HCT116 (cell line): ENCODE measurements around the gene CORO2B. TPM values are rescaled to one million over a fixed set of nuclear protein-coding genes. Genes with fewer than 3 reads are reported as not detected.
A peak's percentile ranks its signal among the peaks of the same experiment; 100 is the strongest.

Experiments used
- ATAC-seq: fragments of 200-7000 bp; cut with Tn5 transposase; 2 replicates; pipeline ENCODE4 v1.9.1; 2020; ENCODE audit warnings: mild to moderate bottlenecking, moderate library complexity
- BruUV-seq: library from RNA; stranded (reverse); fragments of 400-500 nt; replicated peaks from 2 replicates; lab custom pipeline; 2021; lab: Mats Ljungman, UMichigan
- CTCF ChIA-PET: fragments of 300-600 bp; sonication (Branson Sonifier 250); formaldehyde crosslinking; loops from one replicate; lab custom pipeline; 2021; ENCODE audit warnings: antibody characterized with exemption; lab: Charles Lee
- POLR2A ChIA-PET: fragments of 300-600, 350-600 bp; sonication (Branson Sonifier 250); formaldehyde crosslinking; loops from one replicate; lab custom pipeline; 2021; ENCODE audit warnings: antibody characterized with exemption; lab: Charles Lee
- RAD21 ChIA-PET, 2 experiments: fragments of 300-600 bp; sonication (Branson Sonifier 250); formaldehyde crosslinking; loops; one replicate each; lab custom pipeline; 2023; ENCODE audit warnings: low total read pairs in 2 of 2; ENCODE audit not compliant: uncharacterized antibody in 2 of 2, unreplicated experiment in 2 of 2, low non-redundant PET in 1 of 2; lab: Charles Lee
- DNase-seq: peaks from one replicate; pipeline ENCODE4 v3.0.0-alpha.2; 2010; ENCODE audit warnings: low read depth, low spot score
- H2AFZ ChIP-seq: fragments of 200-600 bp; shearing (Covaris generic), sonication (generic); 2 replicates; pipeline ENCODE4 v1.6.1; 2017; ENCODE audit warnings: low read depth, mixed run types, mixed read lengths, antibody characterized with exemption, low read length; ENCODE audit not compliant: poor library complexity, severe bottlenecking
- H3K27ac ChIP-seq: 2 replicates; pipeline ENCODE4 v1.5.1; 2012; ENCODE audit warnings: low read depth, low read length
- H3K27me3 ChIP-seq: fragments of 200-600 bp; sonication (generic); 2 replicates; pipeline ENCODE4 v1.6.1; 2016; ENCODE audit warnings: mixed run types, low read length, mixed read lengths; ENCODE audit not compliant: insufficient read depth
- H3K36me3 ChIP-seq, 2 experiments: fragments of 200-500 bp in 1 of 2; fragments of 200-600 bp in 1 of 2; sonication (Bioruptor generic) in 1 of 2; sonication (generic) in 1 of 2; 2 replicates each; pipeline versions ENCODE4 v1.5.1 to v1.6.1; 2014 to 2016; ENCODE audit warnings: low read length in 2 of 2, inconsistent platforms in 1 of 2, mixed read lengths in 1 of 2, mixed run types in 1 of 2; ENCODE audit not compliant: insufficient read depth in 2 of 2, control insufficient read depth in 1 of 2
- H3K4me1 ChIP-seq, 2 experiments: fragments of 200-600 bp in 1 of 2; sonication (generic) in 1 of 2; 2 replicates each; pipeline versions ENCODE4 v1.5.1 to v1.6.1; 2012 to 2017; ENCODE audit warnings: low read length in 2 of 2, inconsistent platforms in 1 of 2, mild to moderate bottlenecking in 1 of 2, mixed read lengths in 1 of 2, mixed run types in 1 of 2, moderate library complexity in 1 of 2; ENCODE audit not compliant: insufficient read depth in 2 of 2, control insufficient read depth in 1 of 2
- H3K4me2 ChIP-seq: fragments of 200-600 bp; sonication (generic); 2 replicates; pipeline ENCODE4 v1.6.1; 2017; ENCODE audit warnings: mixed run types, low read length, mixed read lengths
- H3K4me3 ChIP-seq, 2 experiments: fragments of 200-600 bp in 1 of 2; sonication (generic) in 1 of 2; replicated peaks in 1 of 2; 2 replicates each; pipeline ENCODE4 v1.5.1; 2011 to 2016; ENCODE audit warnings: low read length in 2 of 2, control low read depth in 1 of 2, low read depth in 1 of 2, mild to moderate bottlenecking in 1 of 2, mixed read lengths in 1 of 2, mixed run types in 1 of 2
- H3K79me2 ChIP-seq: fragments of 200-600 bp; sonication (generic); 2 replicates; pipeline ENCODE4 v1.6.1; 2017; ENCODE audit warnings: mild to moderate bottlenecking, mixed run types, low read length, moderate library complexity, mixed read lengths; ENCODE audit not compliant: insufficient read depth
- H3K9ac ChIP-seq: fragments of 200-600 bp; sonication (generic); 2 replicates; pipeline ENCODE4 v1.6.1; 2016; ENCODE audit warnings: low read length, mixed read lengths
- H3K9me2 ChIP-seq: fragments of 200-600 bp; sonication (generic), shearing (Covaris generic); 2 replicates; pipeline ENCODE4 v1.6.1; 2017; ENCODE audit warnings: mixed run types, mild to moderate bottlenecking, moderate library complexity; ENCODE audit not compliant: insufficient read depth
- H3K9me3 ChIP-seq, 2 experiments: fragments of 200-500 bp in 1 of 2; fragments of 200-600 bp in 1 of 2; sonication (Bioruptor generic) in 1 of 2; sonication (generic) in 1 of 2; 2 replicates each; pipeline ENCODE4 v1.6.1; 2014 to 2017; ENCODE audit warnings: low read length in 2 of 2, mixed read lengths in 2 of 2, inconsistent platforms in 1 of 2, low read depth in 1 of 2, mild to moderate bottlenecking in 1 of 2, mixed run types in 1 of 2, moderate library complexity in 1 of 2; ENCODE audit not compliant: control insufficient read depth in 1 of 2, insufficient read depth in 1 of 2
- H4K20me1 ChIP-seq: fragments of 200-600 bp; sonication (generic), shearing (Covaris generic); 2 replicates; pipeline ENCODE4 v1.6.1; 2017; ENCODE audit warnings: mixed run types, mild to moderate bottlenecking, moderate library complexity; ENCODE audit not compliant: insufficient read depth
- CBX3 ChIP-seq: IDR thresholded peaks from 2 replicates; pipeline ENCODE4 v1.6.1; 2012; ENCODE audit warnings: low read depth
- EGR1 ChIP-seq: IDR thresholded peaks from 2 replicates; pipeline ENCODE4 v1.6.1; 2012; ENCODE audit warnings: low read depth
- POLR2AphosphoS5 ChIP-seq: IDR thresholded peaks from 2 replicates; pipeline ENCODE4 v1.6.1; 2011; ENCODE audit warnings: mild to moderate bottlenecking, low read depth, low read length, moderate library complexity
- SP1 ChIP-seq: IDR thresholded peaks from 2 replicates; pipeline ENCODE4 v1.6.1; 2012; ENCODE audit warnings: low read depth
- SRF ChIP-seq: IDR thresholded peaks from 2 replicates; pipeline ENCODE4 v1.6.1; 2012; ENCODE audit warnings: low read depth
- TCF7L2 ChIP-seq: IDR thresholded peaks from 2 replicates; pipeline ENCODE4 v1.7.0; 2011; ENCODE audit warnings: borderline replicate concordance, inconsistent platforms; ENCODE audit not compliant: insufficient read depth, insufficient read length; ENCODE audit errors: extremely low read depth
- YY1 ChIP-seq: IDR thresholded peaks from 2 replicates; pipeline ENCODE4 v1.6.1; 2011; ENCODE audit warnings: low read length, low read depth, moderate library complexity, mild to moderate bottlenecking; ENCODE audit not compliant: insufficient replicate concordance; ENCODE audit errors: extremely low read depth
- ZNF274 ChIP-seq: fragments of 200-500 bp; sonication (Bioruptor generic); IDR thresholded peaks from 2 replicates; pipeline ENCODE4 v1.6.1; 2014; ENCODE audit warnings: mild to moderate bottlenecking, low read depth, low read length, inconsistent platforms
- intact Hi-C: fragments of 100-400 bp; cut with micrococcal nuclease; formaldehyde crosslinking; loops from 2 replicates; pipeline ENCODE4 v1.10.0; 2022
- total RNA-seq: library from RNA; stranded (reverse); gene quantifications from one replicate; pipeline ENCODE4 v1.2.1, GENCODE V29; 2021; ENCODE audit not compliant: unreplicated experiment
- TF ChIP-seq, protein P1 (sequence below): IDR thresholded peaks from 2 replicates; pipeline ENCODE4 v1.6.1; 2012; ENCODE audit warnings: low read depth

CORO2B gene
- total RNA-seq, 1 experiment from 2014 or later = 2.8 TPM

DNA sequence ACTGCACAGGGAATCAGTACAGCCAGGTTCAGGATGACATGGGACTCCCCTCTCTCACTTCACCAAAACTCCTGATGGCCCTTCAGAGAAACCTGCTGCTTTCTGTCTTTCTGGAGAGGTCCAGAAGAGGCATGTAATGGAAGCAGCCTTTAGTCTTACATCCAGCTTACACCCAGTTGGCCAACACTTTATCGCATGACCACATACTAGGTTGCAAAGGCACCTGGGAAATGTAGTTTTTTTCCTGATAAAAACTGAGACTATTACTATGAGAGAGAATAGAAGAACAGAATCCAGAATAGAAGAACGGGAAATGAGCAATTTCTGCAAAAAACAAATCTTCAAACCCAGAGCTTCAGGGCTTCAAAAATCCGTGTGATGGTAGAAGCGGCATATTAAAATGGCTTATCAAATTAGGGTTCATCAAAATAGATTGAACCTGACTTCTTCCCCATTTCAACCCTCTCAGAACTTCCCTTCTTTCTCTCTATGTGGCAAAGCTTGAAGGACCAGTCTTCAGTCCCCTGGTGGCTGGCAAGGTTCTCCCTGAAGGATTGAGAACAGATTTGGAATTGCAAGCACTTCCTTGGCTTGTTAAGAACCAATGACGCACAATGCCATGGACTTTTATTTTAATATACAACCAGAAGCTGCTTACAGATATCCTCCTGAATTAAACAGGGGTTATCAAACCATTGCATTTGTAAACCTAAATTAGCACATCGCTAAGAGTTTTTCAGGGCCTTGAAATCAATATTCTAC, 34.4 kb downstream of the CORO2B start:
- BruUV-seq = no TSS peak
- no peak for TF ChIP-seq EGR1
- TF ChIP-seq, protein P1, sequence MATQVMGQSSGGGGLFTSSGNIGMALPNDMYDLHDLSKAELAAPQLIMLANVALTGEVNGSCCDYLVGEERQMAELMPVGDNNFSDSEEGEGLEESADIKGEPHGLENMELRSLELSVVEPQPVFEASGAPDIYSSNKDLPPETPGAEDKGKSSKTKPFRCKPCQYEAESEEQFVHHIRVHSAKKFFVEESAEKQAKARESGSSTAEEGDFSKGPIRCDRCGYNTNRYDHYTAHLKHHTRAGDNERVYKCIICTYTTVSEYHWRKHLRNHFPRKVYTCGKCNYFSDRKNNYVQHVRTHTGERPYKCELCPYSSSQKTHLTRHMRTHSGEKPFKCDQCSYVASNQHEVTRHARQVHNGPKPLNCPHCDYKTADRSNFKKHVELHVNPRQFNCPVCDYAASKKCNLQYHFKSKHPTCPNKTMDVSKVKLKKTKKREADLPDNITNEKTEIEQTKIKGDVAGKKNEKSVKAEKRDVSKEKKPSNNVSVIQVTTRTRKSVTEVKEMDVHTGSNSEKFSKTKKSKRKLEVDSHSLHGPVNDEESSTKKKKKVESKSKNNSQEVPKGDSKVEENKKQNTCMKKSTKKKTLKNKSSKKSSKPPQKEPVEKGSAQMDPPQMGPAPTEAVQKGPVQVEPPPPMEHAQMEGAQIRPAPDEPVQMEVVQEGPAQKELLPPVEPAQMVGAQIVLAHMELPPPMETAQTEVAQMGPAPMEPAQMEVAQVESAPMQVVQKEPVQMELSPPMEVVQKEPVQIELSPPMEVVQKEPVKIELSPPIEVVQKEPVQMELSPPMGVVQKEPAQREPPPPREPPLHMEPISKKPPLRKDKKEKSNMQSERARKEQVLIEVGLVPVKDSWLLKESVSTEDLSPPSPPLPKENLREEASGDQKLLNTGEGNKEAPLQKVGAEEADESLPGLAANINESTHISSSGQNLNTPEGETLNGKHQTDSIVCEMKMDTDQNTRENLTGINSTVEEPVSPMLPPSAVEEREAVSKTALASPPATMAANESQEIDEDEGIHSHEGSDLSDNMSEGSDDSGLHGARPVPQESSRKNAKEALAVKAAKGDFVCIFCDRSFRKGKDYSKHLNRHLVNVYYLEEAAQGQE = no peak
- no peak for TF ChIP-seq TCF7L2
- TF ChIP-seq ZNF274 = no peak
- no peak for TF ChIP-seq CBX3
- no peak for TF ChIP-seq YY1
- no peak for TF ChIP-seq POLR2AphosphoS5
- no peak for TF ChIP-seq SRF
- TF ChIP-seq SP1 = no peak

More for the DNA sequence above, 34.4 kb downstream of the CORO2B start:
- H3K27me3 ChIP-seq = no peaks in the 10 kb centered on the region
- H3K27ac ChIP-seq = no peak overlapping the region
- H3K9me3 ChIP-seq = no peaks in the 10 kb centered on the region
- intact Hi-C loops = no loop called here
- ATAC-seq = peak; percentile 64; the same call in 1 of the 2 replicates
- H3K4me2 ChIP-seq = no peak overlapping the region
- H4K20me1 ChIP-seq = no peaks in the 10 kb centered on the region
- ChIA-PET RAD21 (no interaction called here), POLR2A (no interaction called here), CTCF (no interaction called here)
- H3K9ac ChIP-seq = no peak overlapping the region
- DNase-seq = no peak
- H3K36me3 ChIP-seq = no peaks in the 10 kb centered on the region
- no peaks in the 10 kb centered on the region for H3K9me2 ChIP-seq
- no peak overlapping the region for H2AFZ ChIP-seq
- peaks cover 0 to 11% of the 10 kb centered on the region in 2 experiments; a peak in 2 of 4 replicates for H3K4me1 ChIP-seq
- H3K4me3 ChIP-seq = no peak overlapping the region
- no peaks in the 10 kb centered on the region for H3K79me2 ChIP-seq
